ENCODE results near the gene GASK1A. TPM values are rescaled to one million over a fixed set of nuclear protein-coding genes. Genes with fewer than 3 reads are reported as not detected.

Gene GASK1A
- total RNA-seq, 1 experiment from 2014 or later: 1.4 TPM

DNA sequence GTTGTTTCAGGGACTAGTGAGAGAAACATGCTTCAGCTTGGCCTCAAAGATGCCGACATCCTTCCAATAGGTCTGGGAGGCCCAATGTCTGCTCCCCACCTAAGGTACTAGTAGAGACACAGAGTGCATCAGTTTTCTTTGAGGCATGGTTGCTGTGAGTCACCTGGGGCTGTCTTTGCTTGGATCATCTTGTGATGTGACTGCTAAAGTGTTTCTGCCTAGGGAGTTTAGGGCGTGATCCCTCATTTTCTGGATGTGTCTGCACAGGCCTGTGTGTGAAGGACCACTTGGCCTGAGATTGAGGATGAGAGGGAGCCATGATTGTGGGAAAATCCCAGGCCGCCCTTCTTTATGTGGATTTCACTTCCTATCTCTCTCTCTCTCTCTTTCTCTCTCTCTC is 4.8 kb downstream of the GASK1A start:
- H3K9me3 ChIP-seq (ENCODE audit: low read depth, low read length, poor library complexity, severe bottlenecking): no peaks in the 10 kb centered on the region
- no TSS peak for BruUV-seq (replicated peaks)
- no peaks in the 10 kb centered on the region for H3K36me3 ChIP-seq (ENCODE audit: insufficient read depth, low read length, poor library complexity, severe bottlenecking)
- intact Hi-C loops (cut with micrococcal nuclease; ENCODE audit: unreplicated experiment): no loop called here
- H3K4me3 ChIP-seq (ENCODE audit: low read depth, low read length, poor library complexity, severe bottlenecking): no peak overlapping the region
- TF ChIP-seq, protein P1, sequence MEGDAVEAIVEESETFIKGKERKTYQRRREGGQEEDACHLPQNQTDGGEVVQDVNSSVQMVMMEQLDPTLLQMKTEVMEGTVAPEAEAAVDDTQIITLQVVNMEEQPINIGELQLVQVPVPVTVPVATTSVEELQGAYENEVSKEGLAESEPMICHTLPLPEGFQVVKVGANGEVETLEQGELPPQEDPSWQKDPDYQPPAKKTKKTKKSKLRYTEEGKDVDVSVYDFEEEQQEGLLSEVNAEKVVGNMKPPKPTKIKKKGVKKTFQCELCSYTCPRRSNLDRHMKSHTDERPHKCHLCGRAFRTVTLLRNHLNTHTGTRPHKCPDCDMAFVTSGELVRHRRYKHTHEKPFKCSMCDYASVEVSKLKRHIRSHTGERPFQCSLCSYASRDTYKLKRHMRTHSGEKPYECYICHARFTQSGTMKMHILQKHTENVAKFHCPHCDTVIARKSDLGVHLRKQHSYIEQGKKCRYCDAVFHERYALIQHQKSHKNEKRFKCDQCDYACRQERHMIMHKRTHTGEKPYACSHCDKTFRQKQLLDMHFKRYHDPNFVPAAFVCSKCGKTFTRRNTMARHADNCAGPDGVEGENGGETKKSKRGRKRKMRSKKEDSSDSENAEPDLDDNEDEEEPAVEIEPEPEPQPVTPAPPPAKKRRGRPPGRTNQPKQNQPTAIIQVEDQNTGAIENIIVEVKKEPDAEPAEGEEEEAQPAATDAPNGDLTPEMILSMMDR (conservative IDR thresholded peaks at IDR 0.05; ENCODE audit: low read depth, low read length): no peak
- TF ChIP-seq EZH2 (IDR thresholded peaks at IDR 0.05; ENCODE audit: borderline replicate concordance, low read depth, low read length, poor library complexity, severe bottlenecking): no peak
- peaks cover 6% of the 10 kb centered on the region for H3K27me3 ChIP-seq (replicated peaks; ENCODE audit: insufficient read depth, low read depth, low read length, poor library complexity)
- no peak overlapping the region for H3K27ac ChIP-seq (ENCODE audit: low read depth, low read length, poor library complexity, severe bottlenecking)
- no peaks in the 10 kb centered on the region for H3K4me1 ChIP-seq (ENCODE audit: insufficient read depth, low read length, poor library complexity, severe bottlenecking)
- POLR2A ChIA-PET (ENCODE audit: low non-redundant PET): no interaction called here
- no peak for DNase-seq (ENCODE audit: low spot score)
- CTCF ChIA-PET: no interaction called here

DNA sequence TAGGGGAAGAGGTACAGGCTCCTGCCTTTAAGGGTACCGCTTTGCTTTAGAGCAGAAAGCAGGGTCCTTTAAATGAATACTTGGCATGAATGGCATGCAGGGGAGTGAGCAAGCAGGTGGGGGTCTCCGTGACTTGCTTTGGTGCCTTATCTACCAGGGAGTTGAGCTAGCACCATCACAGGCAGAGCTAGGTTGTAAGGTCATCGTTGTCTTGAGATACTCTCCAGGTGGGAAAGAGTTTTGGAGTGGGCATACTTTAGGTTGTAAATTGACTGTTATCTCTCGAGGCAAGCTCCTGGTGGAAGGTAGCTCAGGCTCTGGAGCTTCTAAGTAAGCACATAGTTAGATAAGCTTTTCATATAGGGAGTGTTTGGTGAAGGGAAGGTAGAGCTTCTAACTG is 5.6 kb downstream of the GASK1A start:
- BruUV-seq (replicated peaks): no TSS peak

DNA sequence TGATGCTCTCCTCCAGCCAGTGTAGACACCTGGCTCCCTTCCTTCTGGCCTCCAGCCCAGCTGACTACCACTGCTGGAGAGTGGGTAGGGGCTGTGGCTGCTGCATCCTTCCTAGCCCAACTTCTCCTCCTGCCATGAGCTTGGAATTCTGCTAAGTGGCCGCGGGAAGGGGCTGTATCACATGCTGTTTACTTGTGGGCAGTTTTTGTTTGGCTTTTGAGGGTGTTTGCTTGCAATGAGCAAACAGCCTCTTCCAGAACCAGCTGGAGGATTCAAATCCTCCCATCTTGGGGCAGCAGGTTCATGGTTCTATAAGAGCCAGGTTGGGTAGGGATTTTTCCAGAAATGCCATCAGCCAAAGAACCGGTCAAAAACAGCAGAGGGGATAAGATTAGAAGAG is 9.0 kb downstream of the GASK1A start:
- H3K9me3 ChIP-seq (ENCODE audit: low read depth, low read length, poor library complexity, severe bottlenecking): no peaks in the 10 kb centered on the region
- H3K4me1 ChIP-seq (ENCODE audit: insufficient read depth, low read length, poor library complexity, severe bottlenecking): no peaks in the 10 kb centered on the region
- no peak overlapping the region for H3K27ac ChIP-seq (ENCODE audit: low read depth, low read length, poor library complexity, severe bottlenecking)
- H3K36me3 ChIP-seq (ENCODE audit: insufficient read depth, low read length, poor library complexity, severe bottlenecking): no peaks in the 10 kb centered on the region
- no peaks in the 10 kb centered on the region for H3K27me3 ChIP-seq (replicated peaks; ENCODE audit: insufficient read depth, low read depth, low read length, poor library complexity)
- no TSS peak for BruUV-seq (replicated peaks)
- CTCF ChIA-PET: no interaction called here
- TF ChIP-seq, protein P1 (conservative IDR thresholded peaks at IDR 0.05; ENCODE audit: low read depth, low read length): no peak
- no peak for TF ChIP-seq EZH2 (IDR thresholded peaks at IDR 0.05; ENCODE audit: borderline replicate concordance, low read depth, low read length, poor library complexity, severe bottlenecking)
- POLR2A ChIA-PET (ENCODE audit: low non-redundant PET): no interaction called here
- DNase-seq (ENCODE audit: low spot score): no peak
- no peak overlapping the region for H3K4me3 ChIP-seq (ENCODE audit: low read depth, low read length, poor library complexity, severe bottlenecking)
- intact Hi-C loops (cut with micrococcal nuclease; ENCODE audit: unreplicated experiment): no loop called here

More for the DNA sequence above, 5.6 kb downstream of the GASK1A start:
- Histone ChIP-seq H3K9me3 (ENCODE audit: low read depth, low read length, poor library complexity, severe bottlenecking) (no peaks in the 10 kb centered on the region), H3K27me3 (replicated peaks; ENCODE audit: insufficient read depth, low read depth, low read length, poor library complexity) (peaks cover 3% of the 10 kb centered on the region), H3K27ac (ENCODE audit: low read depth, low read length, poor library complexity, severe bottlenecking) (no peak overlapping the region), H3K4me3 (ENCODE audit: low read depth, low read length, poor library complexity, severe bottlenecking) (no peak overlapping the region), H3K4me1 (ENCODE audit: insufficient read depth, low read length, poor library complexity, severe bottlenecking) (no peaks in the 10 kb centered on the region), H3K36me3 (ENCODE audit: insufficient read depth, low read length, poor library complexity, severe bottlenecking) (no peaks in the 10 kb centered on the region)
- DNase-seq (ENCODE audit: low spot score): no peak
- ChIA-PET POLR2A (ENCODE audit: low non-redundant PET) (no interaction called here), CTCF (no interaction called here)
- TF ChIP-seq EZH2 (IDR thresholded peaks at IDR 0.05; ENCODE audit: borderline replicate concordance, low read depth, low read length, poor library complexity, severe bottlenecking): no peak
- TF ChIP-seq, protein P1 (conservative IDR thresholded peaks at IDR 0.05; ENCODE audit: low read depth, low read length): no peak
- intact Hi-C loops (cut with micrococcal nuclease; ENCODE audit: unreplicated experiment): no loop called here

Measured in A673 (cell line).